SK-N-SH (cell line): Measurements from ENCODE around the gene SLC43A3. TPM values are rescaled to one million over a fixed set of nuclear protein-coding genes. Genes with fewer than 3 reads are reported as not detected.

Source experiments
- CTCF ChIA-PET: fragments of 300-600, 350-600 bp; formaldehyde crosslinking; extraction: SDS; loops from one replicate; lab custom pipeline; 2021; lab: Yijun Ruan, JAX
- POLR2A ChIA-PET: fragments of 350-600 bp; sonication (Branson Sonifier 250); formaldehyde crosslinking; extraction: SDS; loops from one replicate; lab custom pipeline; 2020; ENCODE audit warnings: antibody characterized with exemption, inconsistent platforms; lab: Yijun Ruan, JAX
- DNase-seq: peaks from one replicate; pipeline ENCODE4 v3.0.0; 2012
- H2AFZ ChIP-seq: fragments of 200-600 bp; sonication (generic); 2 replicates; pipeline ENCODE4 v1.8.1; 2016; ENCODE audit warnings: antibody characterized with exemption, mild to moderate bottlenecking, low read depth
- H3F3A ChIP-seq: fragments of 200-600 bp; sonication (generic); replicated peaks from 2 replicates; pipeline ENCODE3; 2016; ENCODE audit warnings: antibody characterized with exemption, mild to moderate bottlenecking; ENCODE audit not compliant: insufficient read depth
- H3K27ac ChIP-seq, 2 experiments: fragments of 200-500 bp in 1 of 2; fragments of 200-600 bp in 1 of 2; sonication (Bioruptor generic) in 1 of 2; sonication (generic), shearing (Covaris generic) in 1 of 2; 2 replicates each; pipeline versions ENCODE4 v1.5.1 to v1.6.1; 2014 to 2016; ENCODE audit warnings: low read depth in 2 of 2, inconsistent platforms in 1 of 2, low read length in 1 of 2, mild to moderate bottlenecking in 1 of 2, mixed read lengths in 1 of 2
- H3K27me3 ChIP-seq: fragments of 200-600 bp; sonication (generic), shearing (Covaris generic); 2 replicates; pipeline ENCODE4 v1.6.1; 2016; ENCODE audit warnings: mixed run types; ENCODE audit not compliant: insufficient read depth
- H3K36me3 ChIP-seq, 2 experiments: fragments of 200-500 bp in 1 of 2; fragments of 200-600 bp in 1 of 2; sonication (Bioruptor generic) in 1 of 2; sonication (generic) in 1 of 2; replicated peaks in 1 of 2; 2 replicates each; pipeline versions ENCODE3 to v1.5.1; 2014 to 2016; ENCODE audit warnings: low read length in 1 of 2, mild to moderate bottlenecking in 1 of 2; ENCODE audit not compliant: insufficient read depth in 2 of 2, control insufficient read depth in 1 of 2
- H3K4me1 ChIP-seq, 2 experiments: fragments of 200-500 bp in 1 of 2; fragments of 200-600 bp in 1 of 2; sonication (Bioruptor generic) in 1 of 2; sonication (generic), shearing (Covaris generic) in 1 of 2; 2 replicates each; pipeline versions ENCODE4 v1.5.1 to v1.6.1; 2014 to 2016; ENCODE audit warnings: low read depth in 1 of 2, low read length in 1 of 2, mixed run types in 1 of 2; ENCODE audit not compliant: insufficient read depth in 2 of 2, control insufficient read depth in 1 of 2
- H3K4me2 ChIP-seq: fragments of 200-600 bp; sonication (generic), shearing (Covaris generic); 2 replicates; pipeline ENCODE4 v1.6.1; 2017; ENCODE audit warnings: mixed run types
- H3K4me3 ChIP-seq, 2 experiments: fragments of 200-500 bp in 1 of 2; fragments of 200-600 bp in 1 of 2; sonication (Bioruptor generic) in 1 of 2; sonication (generic), shearing (Covaris generic) in 1 of 2; 2 replicates each; pipeline versions ENCODE4 v1.5.1 to v1.8.1; 2014 to 2016; ENCODE audit warnings: low read depth in 2 of 2, inconsistent platforms in 1 of 2, low read length in 1 of 2, mild to moderate bottlenecking in 1 of 2, mixed read lengths in 1 of 2, moderate library complexity in 1 of 2
- H3K79me2 ChIP-seq: fragments of 200-600 bp; sonication (generic); 2 replicates; pipeline ENCODE4 v1.8.1; 2017; ENCODE audit warnings: mild to moderate bottlenecking; ENCODE audit not compliant: insufficient read depth
- H3K9ac ChIP-seq: fragments of 200-600 bp; sonication (generic); 2 replicates; pipeline ENCODE4 v1.6.1; 2017; ENCODE audit warnings: mixed run types
- H3K9me2 ChIP-seq: fragments of 200-600 bp; sonication (generic); 2 replicates; pipeline ENCODE4 v1.6.1; 2017; ENCODE audit warnings: mixed run types
- H3K9me3 ChIP-seq: fragments of 200-600 bp; sonication (generic); 2 replicates; pipeline ENCODE4 v1.6.1; 2017; ENCODE audit warnings: mixed run types, mild to moderate bottlenecking, moderate library complexity
- H4K20me1 ChIP-seq: fragments of 200-600 bp; sonication (generic); 2 replicates; pipeline ENCODE4 v1.6.1; 2017; ENCODE audit warnings: mild to moderate bottlenecking, mixed run types; ENCODE audit not compliant: insufficient read depth
- CHD2 ChIP-seq: fragments of 150-350 bp; IDR thresholded peaks from 2 replicates; pipeline ENCODE4 v1.6.1; 2018; ENCODE audit warnings: low read length; ENCODE audit not compliant: partially characterized antibody
- ELF1 ChIP-seq: IDR thresholded peaks from 2 replicates; pipeline ENCODE4 v1.4.0; 2012
- EP300 ChIP-seq, 2 experiments: IDR thresholded peaks; 2 replicates each; pipeline versions ENCODE4 v1.4.0 to v1.6.1; 2012; ENCODE audit warnings: borderline replicate concordance in 1 of 2, low read depth in 1 of 2, low read length in 1 of 2
- EZH2phosphoT487 ChIP-seq: fragments of 200-600 bp; sonication (generic); IDR thresholded peaks from 2 replicates; pipeline ENCODE4 v1.6.1; 2017; ENCODE audit warnings: low read depth, mixed run types, mild to moderate bottlenecking, antibody characterized with exemption, moderate library complexity, borderline replicate concordance
- FOXJ3 ChIP-seq: sonication (generic); formaldehyde crosslinking; IDR thresholded peaks from 2 replicates; pipeline ENCODE4 v1.5.1; 2020; ENCODE audit warnings: mild to moderate bottlenecking, missing genetic modification reagents
- FOXM1 ChIP-seq: IDR thresholded peaks from 2 replicates; pipeline ENCODE4 v1.4.0; 2012; ENCODE audit warnings: low read depth, mild to moderate bottlenecking
- GABPA ChIP-seq: IDR thresholded peaks from 2 replicates; pipeline ENCODE4 v1.4.0; 2012; ENCODE audit warnings: low read depth, mild to moderate bottlenecking
- JUND ChIP-seq: IDR thresholded peaks from 2 replicates; pipeline ENCODE4 v1.4.0; 2012
- MXI1 ChIP-seq: IDR thresholded peaks from 2 replicates; pipeline ENCODE4 v1.6.1; 2012; ENCODE audit warnings: mild to moderate bottlenecking, low read depth, low read length, improper control_type of control experiment
- RCOR1 ChIP-seq: fragments of 150-350 bp; IDR thresholded peaks from 2 replicates; pipeline ENCODE4 v1.6.1; 2017; ENCODE audit warnings: antibody characterized with exemption, low read length
- RFX5 ChIP-seq: IDR thresholded peaks from 2 replicates; pipeline ENCODE4 v1.6.1; 2012; ENCODE audit warnings: mild to moderate bottlenecking, improper control_type of control experiment, low read length
- TEAD4 ChIP-seq: IDR thresholded peaks from 2 replicates; pipeline ENCODE4 v1.4.0; 2012; ENCODE audit warnings: mild to moderate bottlenecking, borderline replicate concordance; ENCODE audit not compliant: insufficient read depth
- WGBS: methylation state at CpG from one replicate; pipeline ENCODE4 v1.1.6; 2017; ENCODE audit warnings: low lambda C conversion rate; 5-methylcytosine and 5-hydroxymethylcytosine counted together
- polyA plus RNA-seq, 3 experiments: library from polyadenylated mRNA; depleted of rRNA; stranded (reverse); fragments of >200 nt; gene quantifications; 2 replicates each; pipeline ENCODE4 v1.2.3, GENCODE V29; 2012
- TF ChIP-seq, protein P1 (sequence below): IDR thresholded peaks from 2 replicates; pipeline ENCODE4 v1.4.0; 2012; ENCODE audit warnings: low read depth, borderline replicate concordance
- TF ChIP-seq, protein P2 (sequence below): fragments of 150-350 bp; IDR thresholded peaks from 2 replicates; pipeline ENCODE4 v1.6.1; 2017; ENCODE audit warnings: antibody characterized with exemption, low read length, low read depth, borderline replicate concordance
- TF ChIP-seq, protein P3 (sequence below): fragments of 200-600 bp; sonication (generic); IDR thresholded peaks from 2 replicates; pipeline ENCODE4 v1.6.1; 2017; ENCODE audit warnings: antibody characterized with exemption, mild to moderate bottlenecking, moderate library complexity
- TF ChIP-seq, protein P4 (sequence below): IDR thresholded peaks from 2 replicates; pipeline ENCODE4 v1.6.1; 2012; ENCODE audit warnings: mild to moderate bottlenecking, low read depth, low read length, moderate library complexity

Gene SLC43A3
- polyA plus RNA-seq, 1 of the 3 experiments (the other 2 are of a cell fraction): 4.1 TPM

DNA sequence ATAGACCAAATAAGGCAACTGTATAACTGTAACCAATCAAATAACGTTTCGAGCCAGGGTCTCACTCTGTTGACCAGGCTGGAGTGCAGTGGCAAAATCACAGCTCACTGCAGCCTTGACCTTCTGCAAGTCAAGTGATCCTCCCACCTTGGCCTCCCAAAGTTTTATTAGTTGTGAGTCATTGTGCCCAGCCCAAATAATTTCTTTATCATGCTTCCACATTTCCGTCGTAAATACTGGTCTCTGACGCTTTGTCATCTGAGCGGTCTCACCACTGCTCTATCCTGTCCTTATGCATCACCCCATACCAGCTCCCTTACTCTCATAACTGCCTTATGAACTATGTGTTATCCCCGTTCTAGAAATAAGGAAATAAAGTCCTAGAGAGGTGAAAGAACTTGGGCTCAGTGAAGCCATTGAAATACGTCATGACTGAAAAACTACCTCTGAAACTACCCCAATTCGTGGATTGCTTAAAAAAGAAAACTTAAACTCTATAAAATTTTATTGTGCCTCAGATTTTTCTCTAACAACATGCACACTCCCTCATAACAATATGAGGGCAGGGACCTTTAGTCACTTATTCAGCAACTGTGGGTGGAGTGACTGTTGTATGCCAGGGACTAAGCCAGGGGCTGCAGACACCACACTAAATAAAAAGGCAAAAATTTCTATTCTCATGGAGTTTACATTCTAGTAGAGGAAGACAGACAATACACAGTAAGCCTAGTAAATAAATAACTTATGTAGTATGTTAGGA is 17.6 kb upstream of the SLC43A3 start:
- H3K9ac ChIP-seq: no peak overlapping the region
- POLR2A ChIA-PET: no interaction called here
- H3K27me3 ChIP-seq: no peaks in the 10 kb centered on the region; the same call in 1 of the 2 replicates
- H3K9me3 ChIP-seq: no peaks in the 10 kb centered on the region
- no peak overlapping the region for H3K4me3 ChIP-seq
- H2AFZ ChIP-seq: no peak overlapping the region
- H3K4me1 ChIP-seq: no peaks in the 10 kb centered on the region
- TF ChIP-seq, protein P1, sequence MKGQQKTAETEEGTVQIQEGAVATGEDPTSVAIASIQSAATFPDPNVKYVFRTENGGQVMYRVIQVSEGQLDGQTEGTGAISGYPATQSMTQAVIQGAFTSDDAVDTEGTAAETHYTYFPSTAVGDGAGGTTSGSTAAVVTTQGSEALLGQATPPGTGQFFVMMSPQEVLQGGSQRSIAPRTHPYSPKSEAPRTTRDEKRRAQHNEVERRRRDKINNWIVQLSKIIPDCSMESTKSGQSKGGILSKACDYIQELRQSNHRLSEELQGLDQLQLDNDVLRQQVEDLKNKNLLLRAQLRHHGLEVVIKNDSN: no peak
- TF ChIP-seq, protein P2, sequence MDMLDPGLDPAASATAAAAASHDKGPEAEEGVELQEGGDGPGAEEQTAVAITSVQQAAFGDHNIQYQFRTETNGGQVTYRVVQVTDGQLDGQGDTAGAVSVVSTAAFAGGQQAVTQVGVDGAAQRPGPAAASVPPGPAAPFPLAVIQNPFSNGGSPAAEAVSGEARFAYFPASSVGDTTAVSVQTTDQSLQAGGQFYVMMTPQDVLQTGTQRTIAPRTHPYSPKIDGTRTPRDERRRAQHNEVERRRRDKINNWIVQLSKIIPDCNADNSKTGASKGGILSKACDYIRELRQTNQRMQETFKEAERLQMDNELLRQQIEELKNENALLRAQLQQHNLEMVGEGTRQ: no peak
- TF ChIP-seq EZH2phosphoT487 (no peak), RCOR1 (no peak)
- TF ChIP-seq, all 33 proteins: peak for 0
- Histone ChIP-seq H3K36me3 (no peaks in the 10 kb centered on the region), H3K27ac (no peak overlapping the region), H3K79me2 (no peaks in the 10 kb centered on the region), H3F3A (no peaks in the 10 kb centered on the region), H3K4me2 (no peak overlapping the region), H3K9me2 (no peaks in the 10 kb centered on the region), H4K20me1 (no peaks in the 10 kb centered on the region)
- WGBS: 54% methylated on average over 9 of the region's 9 CpGs
- CTCF ChIA-PET: interaction anchor here (1.3 to 5.9 kb wide), 5 partner anchors 10 to 99 kb away, joined by 4 to 43 read pairs (median 5); no protein-coding TSS in a partner anchor
- DNase-seq: no peak

DNA sequence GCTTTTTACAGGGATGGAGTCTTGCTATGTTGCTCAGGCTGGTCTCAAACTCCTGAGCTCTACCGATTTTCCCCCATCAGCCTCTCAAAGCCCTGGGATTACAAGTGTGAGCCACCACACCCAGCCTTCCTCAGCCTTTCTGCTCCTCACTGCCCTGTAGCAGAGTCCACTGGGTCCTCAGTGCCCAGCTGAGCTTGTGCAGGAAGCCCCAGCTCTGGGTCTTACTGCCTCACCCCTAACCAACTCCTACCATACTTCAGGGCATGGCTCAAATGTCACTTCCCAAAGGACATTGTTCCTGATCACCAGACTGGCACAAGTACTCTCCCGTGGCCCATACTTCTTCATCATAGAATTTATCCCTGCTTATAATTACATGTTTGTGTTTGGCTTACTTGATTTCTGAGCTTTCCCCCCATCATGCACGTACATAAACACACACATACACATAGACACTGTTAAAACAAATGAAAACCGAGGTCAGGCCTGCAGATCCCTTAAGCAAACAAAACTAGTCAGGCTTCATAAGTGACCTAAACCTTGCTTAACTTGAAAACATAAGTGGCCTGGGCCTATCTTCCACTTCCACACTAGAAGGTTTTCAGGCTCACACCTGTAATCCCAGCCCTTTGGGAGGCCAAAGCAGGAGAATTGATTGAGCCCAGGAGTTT is 14.0 kb upstream of the SLC43A3 start:
- 61% methylated on average over 4 of the region's 4 CpGs for WGBS
- Histone ChIP-seq H3F3A (no peaks in the 10 kb centered on the region), H4K20me1 (no peaks in the 10 kb centered on the region), H3K9me3 (no peaks in the 10 kb centered on the region), H3K4me2 (no peak overlapping the region), H2AFZ (no peak overlapping the region), H3K27ac (no peak overlapping the region), H3K36me3 (no peaks in the 10 kb centered on the region), H3K79me2 (no peaks in the 10 kb centered on the region), H3K9ac (no peak overlapping the region), H3K27me3 (no peaks in the 10 kb centered on the region), H3K4me3 (no peak overlapping the region), H3K4me1 (no peaks in the 10 kb centered on the region), H3K9me2 (no peaks in the 10 kb centered on the region)
- no peak for DNase-seq
- ChIA-PET CTCF (interaction anchor here (0.6 to 5.9 kb wide), 4 partner anchors 12 to 46 kb away, joined by 3 to 43 read pairs (median 4); no protein-coding TSS in a partner anchor), POLR2A (no interaction called here)
- no peak for TF ChIP-seq FOXJ3 (CRISPR knock-in tag)
- TF ChIP-seq GABPA: no peak
- TF ChIP-seq, protein P3, sequence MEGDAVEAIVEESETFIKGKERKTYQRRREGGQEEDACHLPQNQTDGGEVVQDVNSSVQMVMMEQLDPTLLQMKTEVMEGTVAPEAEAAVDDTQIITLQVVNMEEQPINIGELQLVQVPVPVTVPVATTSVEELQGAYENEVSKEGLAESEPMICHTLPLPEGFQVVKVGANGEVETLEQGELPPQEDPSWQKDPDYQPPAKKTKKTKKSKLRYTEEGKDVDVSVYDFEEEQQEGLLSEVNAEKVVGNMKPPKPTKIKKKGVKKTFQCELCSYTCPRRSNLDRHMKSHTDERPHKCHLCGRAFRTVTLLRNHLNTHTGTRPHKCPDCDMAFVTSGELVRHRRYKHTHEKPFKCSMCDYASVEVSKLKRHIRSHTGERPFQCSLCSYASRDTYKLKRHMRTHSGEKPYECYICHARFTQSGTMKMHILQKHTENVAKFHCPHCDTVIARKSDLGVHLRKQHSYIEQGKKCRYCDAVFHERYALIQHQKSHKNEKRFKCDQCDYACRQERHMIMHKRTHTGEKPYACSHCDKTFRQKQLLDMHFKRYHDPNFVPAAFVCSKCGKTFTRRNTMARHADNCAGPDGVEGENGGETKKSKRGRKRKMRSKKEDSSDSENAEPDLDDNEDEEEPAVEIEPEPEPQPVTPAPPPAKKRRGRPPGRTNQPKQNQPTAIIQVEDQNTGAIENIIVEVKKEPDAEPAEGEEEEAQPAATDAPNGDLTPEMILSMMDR: no peak
- no peak for TF ChIP-seq CHD2
- no peak for TF ChIP-seq RFX5
- no peak for TF ChIP-seq FOXM1
- TF ChIP-seq, protein P2: no peak
- no peak for TF ChIP-seq EZH2phosphoT487
- TF ChIP-seq, protein P4, sequence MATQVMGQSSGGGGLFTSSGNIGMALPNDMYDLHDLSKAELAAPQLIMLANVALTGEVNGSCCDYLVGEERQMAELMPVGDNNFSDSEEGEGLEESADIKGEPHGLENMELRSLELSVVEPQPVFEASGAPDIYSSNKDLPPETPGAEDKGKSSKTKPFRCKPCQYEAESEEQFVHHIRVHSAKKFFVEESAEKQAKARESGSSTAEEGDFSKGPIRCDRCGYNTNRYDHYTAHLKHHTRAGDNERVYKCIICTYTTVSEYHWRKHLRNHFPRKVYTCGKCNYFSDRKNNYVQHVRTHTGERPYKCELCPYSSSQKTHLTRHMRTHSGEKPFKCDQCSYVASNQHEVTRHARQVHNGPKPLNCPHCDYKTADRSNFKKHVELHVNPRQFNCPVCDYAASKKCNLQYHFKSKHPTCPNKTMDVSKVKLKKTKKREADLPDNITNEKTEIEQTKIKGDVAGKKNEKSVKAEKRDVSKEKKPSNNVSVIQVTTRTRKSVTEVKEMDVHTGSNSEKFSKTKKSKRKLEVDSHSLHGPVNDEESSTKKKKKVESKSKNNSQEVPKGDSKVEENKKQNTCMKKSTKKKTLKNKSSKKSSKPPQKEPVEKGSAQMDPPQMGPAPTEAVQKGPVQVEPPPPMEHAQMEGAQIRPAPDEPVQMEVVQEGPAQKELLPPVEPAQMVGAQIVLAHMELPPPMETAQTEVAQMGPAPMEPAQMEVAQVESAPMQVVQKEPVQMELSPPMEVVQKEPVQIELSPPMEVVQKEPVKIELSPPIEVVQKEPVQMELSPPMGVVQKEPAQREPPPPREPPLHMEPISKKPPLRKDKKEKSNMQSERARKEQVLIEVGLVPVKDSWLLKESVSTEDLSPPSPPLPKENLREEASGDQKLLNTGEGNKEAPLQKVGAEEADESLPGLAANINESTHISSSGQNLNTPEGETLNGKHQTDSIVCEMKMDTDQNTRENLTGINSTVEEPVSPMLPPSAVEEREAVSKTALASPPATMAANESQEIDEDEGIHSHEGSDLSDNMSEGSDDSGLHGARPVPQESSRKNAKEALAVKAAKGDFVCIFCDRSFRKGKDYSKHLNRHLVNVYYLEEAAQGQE: no peak
- no peak for TF ChIP-seq EP300 (IDR thresholded peaks at IDR 0.05; ENCODE audit: borderline replicate concordance in 1 of 2, low read depth in 1 of 2, low read length in 1 of 2)
- TF ChIP-seq MXI1: no peak
- no peak for TF ChIP-seq JUND
- no peak for TF ChIP-seq TEAD4
- TF ChIP-seq ELF1: no peak
